Measurements from ENCODE around the gene CDC14B.
"Not testable (repeated sequence)": the region's sequence is repeated elsewhere in the genome, so short reads cannot be mapped to it uniquely, and the experiment has no call there.

Gene CDC14B

GRCh38 chr9:96554801-96555566, 64.7 kb downstream of the CDC14B start:
- Histone ChIP-seq H3K27me3 (ENCODE audit: control insufficient read depth, insufficient read depth, low read length) (no peaks in the 10 kb centered on the region), H3K4me3 (ENCODE audit: low read length) (no peak overlapping the region), H3K27ac (ENCODE audit: low read length) (no peak overlapping the region), H3K9ac (ENCODE audit: low read length) (no peak overlapping the region), H3K9me3 (ENCODE audit: control insufficient read depth, low read depth, low read length) (no peaks in the 10 kb centered on the region), H3K36me3 (ENCODE audit: control insufficient read depth, low read depth, low read length) (no peaks in the 10 kb centered on the region), H3K4me1 (ENCODE audit: control insufficient read depth, low read depth, low read length) (peaks cover 6% of the 10 kb centered on the region)

GRCh38 chr9:96554326-96554725, 65.3 kb downstream of the CDC14B start:
- Histone ChIP-seq H3K4me1 (ENCODE audit: control insufficient read depth, low read depth, low read length) (peaks cover 6% of the 10 kb centered on the region), H3K27ac (ENCODE audit: low read length) (no peak overlapping the region), H3K9ac (ENCODE audit: low read length) (no peak overlapping the region), H3K4me3 (ENCODE audit: low read length) (no peak overlapping the region), H3K27me3 (ENCODE audit: control insufficient read depth, insufficient read depth, low read length) (no peaks in the 10 kb centered on the region), H3K36me3 (ENCODE audit: control insufficient read depth, low read depth, low read length) (no peaks in the 10 kb centered on the region), H3K9me3 (ENCODE audit: control insufficient read depth, low read depth, low read length) (no peaks in the 10 kb centered on the region)

- Histone ChIP-seq H3K36me3 (ENCODE audit: control insufficient read depth, low read depth, low read length) (no peaks in the 10 kb centered on the region), H3K4me1 (ENCODE audit: control insufficient read depth, low read depth, low read length) (no peaks in the 10 kb centered on the region), H3K27me3 (ENCODE audit: control insufficient read depth, insufficient read depth, low read length) (no peaks in the 10 kb centered on the region), H3K4me3 (ENCODE audit: low read length) (no peak overlapping the region), H3K9me3 (ENCODE audit: control insufficient read depth, low read depth, low read length) (no peaks in the 10 kb centered on the region), H3K27ac (ENCODE audit: low read length) (no peak overlapping the region), H3K9ac (ENCODE audit: low read length) (no peak overlapping the region)
Measured at GRCh38 chr9:96553070-96553469, 66.6 kb downstream of the CDC14B start.

- no peak overlapping the region for H3K4me3 ChIP-seq (ENCODE audit: low read length)
- H3K36me3 ChIP-seq (ENCODE audit: control insufficient read depth, low read depth, low read length) = no peaks in the 10 kb centered on the region
- H3K27ac ChIP-seq (ENCODE audit: low read length) = no peak overlapping the region
- no peak overlapping the region for H3K9ac ChIP-seq (ENCODE audit: low read length)
- no peaks in the 10 kb centered on the region for H3K27me3 ChIP-seq (ENCODE audit: control insufficient read depth, insufficient read depth, low read length)
- H3K9me3 ChIP-seq (ENCODE audit: control insufficient read depth, low read depth, low read length) = no peaks in the 10 kb centered on the region
- no peaks in the 10 kb centered on the region for H3K4me1 ChIP-seq (ENCODE audit: control insufficient read depth, low read depth, low read length)
Measured at GRCh38 chr9:96551403-96551802, 68.2 kb downstream of the CDC14B start.

GRCh38 chr9:96550659-96551058, 69.0 kb downstream of the CDC14B start:
- Histone ChIP-seq H3K4me3 (ENCODE audit: low read length) (no peak overlapping the region), H3K4me1 (ENCODE audit: control insufficient read depth, low read depth, low read length) (no peaks in the 10 kb centered on the region), H3K9ac (ENCODE audit: low read length) (no peak overlapping the region), H3K27me3 (ENCODE audit: control insufficient read depth, insufficient read depth, low read length) (no peaks in the 10 kb centered on the region), H3K27ac (ENCODE audit: low read length) (no peak overlapping the region), H3K9me3 (ENCODE audit: control insufficient read depth, low read depth, low read length) (no peaks in the 10 kb centered on the region), H3K36me3 (ENCODE audit: control insufficient read depth, low read depth, low read length) (no peaks in the 10 kb centered on the region)

- H3K27ac ChIP-seq (ENCODE audit: low read length); H3K9ac ChIP-seq (ENCODE audit: low read length); H3K36me3 ChIP-seq (ENCODE audit: control insufficient read depth, low read depth, low read length); H3K27me3 ChIP-seq (ENCODE audit: control insufficient read depth, insufficient read depth, low read length); H3K4me1 ChIP-seq (ENCODE audit: control insufficient read depth, low read depth, low read length); H3K9me3 ChIP-seq (ENCODE audit: control insufficient read depth, low read depth, low read length); H3K4me3 ChIP-seq (ENCODE audit: low read length): not testable (repeated sequence)
Measured at GRCh38 chr9:96543131-96543530, 76.5 kb downstream of the CDC14B start.

- no peak overlapping the region for H3K4me3 ChIP-seq (ENCODE audit: low read length)
- no peak overlapping the region for H3K9ac ChIP-seq (ENCODE audit: low read length)
- no peak overlapping the region for H3K27ac ChIP-seq (ENCODE audit: low read length)
- no peaks in the 10 kb centered on the region for H3K27me3 ChIP-seq (ENCODE audit: control insufficient read depth, insufficient read depth, low read length)
- no peaks in the 10 kb centered on the region for H3K4me1 ChIP-seq (ENCODE audit: control insufficient read depth, low read depth, low read length)
- H3K9me3 ChIP-seq (ENCODE audit: control insufficient read depth, low read depth, low read length) = no peaks in the 10 kb centered on the region
- H3K36me3 ChIP-seq (ENCODE audit: control insufficient read depth, low read depth, low read length) = no peaks in the 10 kb centered on the region
Measured at GRCh38 chr9:96540106-96540505, 79.5 kb downstream of the CDC14B start.

- Histone ChIP-seq H3K9me3 (ENCODE audit: control insufficient read depth, low read depth, low read length) (no peaks in the 10 kb centered on the region), H3K4me1 (ENCODE audit: control insufficient read depth, low read depth, low read length) (no peaks in the 10 kb centered on the region), H3K27me3 (ENCODE audit: control insufficient read depth, insufficient read depth, low read length) (no peaks in the 10 kb centered on the region), H3K4me3 (ENCODE audit: low read length) (no peak overlapping the region), H3K9ac (ENCODE audit: low read length) (no peak overlapping the region), H3K36me3 (ENCODE audit: control insufficient read depth, low read depth, low read length) (peaks cover 23% of the 10 kb centered on the region), H3K27ac (ENCODE audit: low read length) (no peak overlapping the region)
Measured at GRCh38 chr9:96532173-96532572, 87.5 kb downstream of the CDC14B start.

- Histone ChIP-seq H3K27ac (ENCODE audit: low read length) (no peak overlapping the region), H3K4me1 (ENCODE audit: control insufficient read depth, low read depth, low read length) (no peaks in the 10 kb centered on the region), H3K4me3 (ENCODE audit: low read length) (no peak overlapping the region), H3K9me3 (ENCODE audit: control insufficient read depth, low read depth, low read length) (no peaks in the 10 kb centered on the region), H3K9ac (ENCODE audit: low read length) (no peak overlapping the region), H3K36me3 (ENCODE audit: control insufficient read depth, low read depth, low read length) (peaks cover 19% of the 10 kb centered on the region), H3K27me3 (ENCODE audit: control insufficient read depth, insufficient read depth, low read length) (no peaks in the 10 kb centered on the region)
Measured at GRCh38 chr9:96524764-96525163, 94.9 kb downstream of the CDC14B start.

- Histone ChIP-seq H3K4me3 (ENCODE audit: low read length) (no peak overlapping the region), H3K9me3 (ENCODE audit: control insufficient read depth, low read depth, low read length) (no peaks in the 10 kb centered on the region), H3K9ac (ENCODE audit: low read length) (no peak overlapping the region), H3K27me3 (ENCODE audit: control insufficient read depth, insufficient read depth, low read length) (no peaks in the 10 kb centered on the region), H3K4me1 (ENCODE audit: control insufficient read depth, low read depth, low read length) (no peaks in the 10 kb centered on the region), H3K27ac (ENCODE audit: low read length) (no peak overlapping the region), H3K36me3 (ENCODE audit: control insufficient read depth, low read depth, low read length) (peaks cover 19% of the 10 kb centered on the region)
Measured at GRCh38 chr9:96524045-96524444, 95.6 kb downstream of the CDC14B start.

GRCh38 chr9:96523374-96523773, 96.3 kb downstream of the CDC14B start:
- Histone ChIP-seq H3K9me3 (ENCODE audit: control insufficient read depth, low read depth, low read length) (no peaks in the 10 kb centered on the region), H3K27me3 (ENCODE audit: control insufficient read depth, insufficient read depth, low read length) (no peaks in the 10 kb centered on the region), H3K4me3 (ENCODE audit: low read length) (no peak overlapping the region), H3K36me3 (ENCODE audit: control insufficient read depth, low read depth, low read length) (peaks cover 19% of the 10 kb centered on the region), H3K27ac (ENCODE audit: low read length) (no peak overlapping the region), H3K9ac (ENCODE audit: low read length) (no peak overlapping the region), H3K4me1 (ENCODE audit: control insufficient read depth, low read depth, low read length) (no peaks in the 10 kb centered on the region)

GRCh38 chr9:96522366-96522765, 97.3 kb downstream of the CDC14B start:
- H3K9ac ChIP-seq (ENCODE audit: low read length) = no peak overlapping the region
- no peak overlapping the region for H3K4me3 ChIP-seq (ENCODE audit: low read length)
- H3K36me3 ChIP-seq (ENCODE audit: control insufficient read depth, low read depth, low read length) = peaks cover 19% of the 10 kb centered on the region
- H3K27me3 ChIP-seq (ENCODE audit: control insufficient read depth, insufficient read depth, low read length) = no peaks in the 10 kb centered on the region
- no peak overlapping the region for H3K27ac ChIP-seq (ENCODE audit: low read length)
- no peaks in the 10 kb centered on the region for H3K9me3 ChIP-seq (ENCODE audit: control insufficient read depth, low read depth, low read length)
- no peaks in the 10 kb centered on the region for H3K4me1 ChIP-seq (ENCODE audit: control insufficient read depth, low read depth, low read length)

Measured in iPS-18a (cell line).